ENCODE data around the gene CEP350.
A peak's percentile ranks its signal among the peaks of the same experiment; 100 is the strongest.

CEP350 gene, protein sequence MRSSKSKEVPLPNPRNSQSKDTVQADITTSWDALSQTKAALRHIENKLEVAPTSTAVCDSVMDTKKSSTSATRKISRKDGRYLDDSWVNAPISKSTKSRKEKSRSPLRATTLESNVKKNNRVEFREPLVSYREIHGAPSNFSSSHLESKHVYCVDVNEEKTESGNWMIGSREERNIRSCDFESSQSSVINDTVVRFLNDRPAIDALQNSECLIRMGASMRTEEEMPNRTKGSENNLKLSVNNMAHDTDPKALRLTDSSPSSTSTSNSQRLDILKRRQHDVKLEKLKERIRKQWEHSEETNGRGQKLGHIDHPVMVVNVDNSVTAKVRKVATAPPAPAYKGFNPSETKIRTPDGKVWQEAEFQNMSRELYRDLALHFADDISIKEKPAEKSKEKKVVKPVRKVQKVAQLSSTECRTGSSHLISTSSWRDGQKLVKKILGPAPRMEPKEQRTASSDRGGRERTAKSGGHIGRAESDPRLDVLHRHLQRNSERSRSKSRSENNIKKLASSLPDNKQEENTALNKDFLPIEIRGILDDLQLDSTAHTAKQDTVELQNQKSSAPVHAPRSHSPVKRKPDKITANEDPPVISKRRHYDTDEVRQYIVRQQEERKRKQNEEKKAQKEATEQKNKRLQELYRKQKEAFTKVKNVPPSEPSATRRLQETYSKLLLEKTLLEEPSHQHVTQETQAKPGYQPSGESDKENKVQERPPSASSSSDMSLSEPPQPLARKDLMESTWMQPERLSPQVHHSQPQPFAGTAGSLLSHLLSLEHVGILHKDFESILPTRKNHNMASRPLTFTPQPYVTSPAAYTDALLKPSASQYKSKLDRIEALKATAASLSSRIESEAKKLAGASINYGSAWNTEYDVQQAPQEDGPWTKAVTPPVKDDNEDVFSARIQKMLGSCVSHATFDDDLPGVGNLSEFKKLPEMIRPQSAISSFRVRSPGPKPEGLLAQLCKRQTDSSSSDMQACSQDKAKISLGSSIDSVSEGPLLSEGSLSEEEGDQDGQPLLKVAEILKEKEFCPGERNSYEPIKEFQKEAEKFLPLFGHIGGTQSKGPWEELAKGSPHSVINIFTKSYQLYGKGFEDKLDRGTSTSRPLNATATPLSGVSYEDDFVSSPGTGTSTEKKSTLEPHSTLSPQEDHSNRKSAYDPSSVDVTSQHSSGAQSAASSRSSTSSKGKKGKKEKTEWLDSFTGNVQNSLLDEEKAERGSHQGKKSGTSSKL (N-terminal part only)

DNA sequence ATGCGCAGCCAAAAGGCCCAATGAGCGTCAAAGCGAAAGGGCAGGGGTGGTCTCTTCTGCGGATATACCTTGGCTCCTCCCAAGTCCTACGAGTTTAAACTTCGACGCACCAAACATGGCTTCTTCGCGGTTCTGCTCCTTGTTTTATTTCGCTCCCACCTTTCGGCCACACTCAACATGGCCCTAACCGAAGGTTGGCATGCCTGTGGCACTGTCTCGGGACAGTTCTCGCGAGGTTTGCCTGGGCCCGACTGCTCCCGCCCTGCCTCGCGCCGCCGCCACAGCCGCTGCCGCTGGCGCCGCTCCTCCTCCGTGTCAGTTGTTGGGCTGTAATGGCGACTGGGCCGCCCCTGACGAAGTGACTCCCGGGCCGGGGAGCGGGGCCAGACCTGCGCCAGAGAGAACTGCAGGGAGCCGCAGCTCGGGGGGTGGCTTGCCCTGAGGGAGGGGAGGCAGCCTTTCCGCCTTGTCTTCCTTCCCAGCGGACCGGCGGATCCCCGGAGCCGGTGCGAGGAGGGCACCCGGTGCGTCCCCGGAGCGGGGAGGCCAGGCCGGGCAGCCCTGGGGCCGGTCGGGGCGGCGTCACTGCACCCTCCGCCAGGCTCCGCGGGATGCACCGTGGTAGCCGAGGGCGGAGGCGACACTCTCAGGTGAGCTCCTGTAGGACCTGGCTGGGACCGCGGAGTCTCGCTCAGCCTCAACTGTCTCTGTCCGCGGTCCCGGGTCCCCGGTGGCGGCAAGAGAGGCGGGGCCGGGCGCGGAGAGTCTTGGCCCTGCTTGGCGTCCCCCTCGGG, at the start of gene CEP350:
Gene CEP350 (plus strand): TSS at position 318 of the 794 bp plus-strand sequence. CDS start 31,372 bp downstream, outside the sequence.
- peak; percentile 88 to 95 (median 94) for DNase-seq

DNA sequence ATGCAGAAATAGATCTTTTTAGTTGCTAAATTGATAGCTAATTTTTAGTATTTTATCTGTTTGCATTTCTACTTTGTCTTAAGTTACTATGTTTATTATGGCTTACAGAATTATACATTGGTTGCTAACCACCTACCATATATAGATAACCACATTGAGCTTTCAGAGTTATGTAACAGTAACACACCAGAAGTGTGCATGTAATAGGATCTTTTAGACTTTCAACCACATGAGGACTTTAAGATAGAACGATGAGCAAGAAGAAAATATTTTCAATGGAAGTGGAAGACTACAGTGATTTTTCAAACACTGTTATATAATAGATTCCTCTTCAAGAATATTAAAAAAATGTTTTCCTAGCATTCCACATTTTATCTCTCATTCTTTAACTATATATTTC, 43.7 kb upstream of the CEP350 start:
- no peak for DNase-seq

DNA sequence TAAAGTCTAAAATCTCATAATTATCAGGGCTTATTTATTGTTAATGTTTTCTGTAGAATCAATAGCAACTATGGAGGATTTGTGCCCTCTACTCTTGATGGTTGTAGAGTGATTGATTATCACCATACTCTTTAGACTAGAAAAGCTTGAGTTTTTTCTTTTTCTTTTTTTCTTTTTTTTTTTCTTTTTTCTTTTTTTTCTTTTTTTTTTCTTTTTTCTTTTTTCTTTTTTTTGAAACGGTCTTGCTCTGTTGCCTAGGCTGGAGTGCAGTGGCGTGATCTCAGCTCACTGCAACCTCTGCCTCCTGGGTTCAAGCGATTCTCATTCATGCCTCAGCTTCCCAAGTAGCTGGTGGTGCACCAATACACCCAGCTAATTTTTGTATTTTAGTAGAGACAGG, 42.8 kb upstream of the CEP350 start:
- DNase-seq: no peak

GRCh38 chr1:179917601-179918429, 36.8 kb upstream of the CEP350 start:
- DNase-seq: no peak

GRCh38 chr1:179921472-179921871, 33.1 kb upstream of the CEP350 start:
- no peak for DNase-seq

DNA sequence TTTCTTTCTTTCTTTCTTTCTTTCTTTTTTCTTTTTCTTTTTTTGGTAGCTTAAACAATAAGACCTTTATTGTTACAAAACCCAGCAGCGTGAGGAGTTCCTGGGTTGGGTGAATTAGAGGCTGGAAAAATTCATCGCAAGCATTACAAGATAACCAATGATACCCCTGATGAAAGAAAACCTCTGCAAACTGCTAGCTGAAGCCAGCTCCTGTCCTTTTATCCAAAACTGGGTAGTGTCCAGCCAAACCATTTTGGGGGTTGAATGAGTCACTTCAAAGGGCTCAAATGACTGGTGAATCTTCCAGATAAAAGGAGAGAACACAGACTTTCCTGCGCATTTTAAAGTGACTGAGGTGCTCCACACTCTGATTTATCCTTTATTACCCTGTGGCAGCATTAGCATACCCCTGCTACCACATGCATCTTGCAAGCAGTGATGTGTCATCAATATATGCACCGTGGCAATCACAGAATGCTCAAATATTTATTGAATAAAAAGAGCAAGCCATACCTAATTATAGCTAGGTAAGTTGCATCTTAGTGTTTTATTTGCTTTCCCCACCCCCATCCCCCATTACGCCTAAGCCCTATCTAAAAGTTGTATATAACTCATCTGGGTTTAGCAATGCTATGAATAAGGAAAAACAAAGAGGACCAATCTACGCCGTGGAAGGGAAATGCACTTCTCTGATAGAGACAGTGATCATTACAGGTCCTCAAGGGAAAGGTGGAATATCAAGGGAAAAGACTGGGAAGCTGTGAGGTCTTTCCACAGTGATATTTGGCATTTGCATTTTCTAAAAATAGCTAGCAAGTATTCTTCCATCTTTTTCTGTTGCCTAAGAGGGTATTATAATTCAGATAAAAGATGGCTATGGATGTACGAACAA, 32.4 kb upstream of the CEP350 start:
- DNase-seq: no peak

DNA sequence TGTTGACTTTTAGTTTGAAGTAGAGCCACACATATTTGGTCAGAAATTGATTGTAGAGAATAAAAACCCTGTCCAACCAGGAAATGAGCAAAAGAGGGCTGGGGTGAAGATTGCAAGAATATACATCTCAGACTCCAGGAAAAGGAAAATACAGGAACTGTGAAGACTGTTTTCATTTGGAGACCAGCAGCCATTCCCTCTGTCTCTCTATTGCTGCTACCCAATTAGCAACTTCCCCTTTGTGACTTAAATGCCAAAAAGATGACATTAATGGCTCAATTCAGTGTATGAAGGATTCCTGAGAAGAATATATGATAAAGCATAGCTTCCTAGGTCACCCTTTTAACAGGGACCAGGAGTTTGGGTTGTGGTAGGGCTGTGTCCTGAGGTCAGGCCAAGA, 31.6 kb upstream of the CEP350 start:
- DNase-seq: no peak

DNA sequence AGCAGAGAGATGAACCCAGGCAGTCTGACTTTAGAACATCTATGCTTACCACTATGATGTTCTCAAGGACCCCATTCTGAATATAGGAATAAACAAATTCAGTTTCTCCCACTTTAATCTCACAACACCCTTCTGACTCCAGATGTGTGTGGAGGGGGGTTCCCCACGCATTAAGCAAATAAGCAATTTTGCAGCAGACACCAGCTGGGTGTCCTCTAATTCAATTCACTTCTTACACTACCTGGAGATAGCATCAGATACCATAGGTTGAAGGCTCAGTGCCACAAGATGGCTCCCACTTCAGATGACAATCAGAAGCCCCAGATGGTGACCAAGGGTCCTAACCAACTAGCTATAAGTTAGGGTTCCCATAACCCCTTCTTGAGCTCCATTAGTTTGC, 30.3 kb upstream of the CEP350 start:
- DNase-seq: no peak

DNA sequence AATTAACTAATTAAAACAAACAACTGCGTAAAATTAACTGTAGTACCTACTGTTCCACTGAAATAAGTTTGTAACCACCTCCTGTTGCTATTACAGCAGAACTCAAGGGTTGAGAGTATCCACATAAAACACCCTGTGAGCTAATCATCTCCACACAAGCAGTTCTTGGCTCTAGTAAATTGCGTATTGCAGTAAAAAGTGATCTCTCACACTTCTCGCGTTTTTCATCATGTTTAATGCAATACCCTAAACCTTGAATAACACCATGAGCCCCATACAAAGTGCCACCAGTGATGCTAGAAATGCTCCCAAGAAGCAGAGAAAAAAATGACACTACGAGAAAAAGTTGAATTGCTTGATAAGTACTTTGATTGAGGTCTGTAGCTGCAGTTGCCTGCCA, 29.3 kb upstream of the CEP350 start:
- DNase-seq: no peak

GRCh38 chr1:179925922-179926849, 28.4 kb upstream of the CEP350 start:
- DNase-seq: no peak

GRCh38 chr1:179926850-179927205, 27.8 kb upstream of the CEP350 start:
- DNase-seq: no peak

GRCh38 chr1:179929955-179930798, 24.4 kb upstream of the CEP350 start:
- DNase-seq: no peak

DNA sequence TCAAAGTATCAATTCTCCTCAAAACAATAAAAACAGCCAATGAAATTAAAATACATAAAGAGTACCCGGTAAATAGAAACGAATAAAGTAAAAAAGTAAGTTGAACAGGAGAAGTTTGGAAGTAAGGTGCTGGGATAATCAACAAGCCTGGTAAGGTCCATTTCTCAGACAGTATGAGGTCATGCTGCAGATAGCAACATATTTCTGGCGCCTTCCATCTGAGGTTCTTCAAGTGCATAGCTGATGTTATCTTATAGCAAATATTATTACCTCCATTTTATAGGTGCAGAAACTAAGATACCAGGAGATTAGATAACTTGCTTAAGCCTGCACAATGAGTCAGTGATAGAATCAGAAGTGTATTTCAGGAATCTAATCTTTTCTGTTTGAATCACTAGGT, 23.7 kb upstream of the CEP350 start:
- no peak for DNase-seq

DNA sequence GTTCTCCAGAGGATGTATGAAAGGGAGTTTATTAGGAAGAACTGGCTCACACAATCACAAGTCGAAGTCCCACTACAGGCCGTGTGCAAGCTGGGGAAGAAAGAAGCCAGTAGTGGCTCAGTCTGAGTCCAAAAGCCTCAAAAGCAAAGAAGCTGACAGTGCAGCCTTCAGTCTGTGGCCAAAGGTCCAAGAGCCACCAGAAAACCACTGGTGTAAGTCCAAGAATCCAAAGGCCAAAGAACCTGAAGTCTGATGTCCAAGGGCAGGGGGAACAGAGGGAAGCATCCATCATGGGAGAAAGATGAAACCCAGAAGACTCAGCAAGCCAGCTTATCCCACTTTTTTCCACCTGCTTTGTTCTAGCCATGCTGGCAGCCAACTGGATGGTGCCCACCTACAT, 21.4 kb upstream of the CEP350 start:
- DNase-seq: no peak

- DNase-seq: no peak
Observed at GRCh38 chr1:179935909-179936496, 18.6 kb upstream of the CEP350 start.

DNA sequence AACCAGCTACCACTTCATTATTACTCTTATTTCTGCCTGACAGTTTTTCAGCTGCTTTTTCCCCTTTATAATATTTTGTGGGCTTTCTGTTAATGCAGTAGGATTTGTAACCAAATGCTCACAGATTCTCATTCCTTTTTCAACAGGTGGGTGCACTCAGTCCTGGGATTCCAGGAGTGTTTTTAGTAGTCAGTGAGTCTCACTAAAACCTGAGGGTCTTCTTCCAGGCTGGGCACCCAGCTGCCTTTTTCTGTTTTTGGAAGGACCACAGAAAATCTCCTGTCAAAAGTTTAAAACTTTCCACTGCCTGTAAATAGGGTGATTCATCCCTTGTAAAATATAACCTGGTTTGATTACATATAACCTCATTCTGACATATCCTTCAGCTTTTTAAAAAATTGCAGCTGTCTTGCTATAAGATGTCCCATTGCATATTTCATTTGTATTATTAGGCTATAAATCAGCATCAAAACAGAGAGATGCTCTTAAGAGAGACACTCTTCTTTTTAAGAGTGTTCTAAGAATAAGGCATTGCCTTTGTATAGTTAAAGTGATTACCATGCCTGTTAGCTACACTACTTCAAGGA, 16.8 kb upstream of the CEP350 start:
- no peak for DNase-seq

DNA sequence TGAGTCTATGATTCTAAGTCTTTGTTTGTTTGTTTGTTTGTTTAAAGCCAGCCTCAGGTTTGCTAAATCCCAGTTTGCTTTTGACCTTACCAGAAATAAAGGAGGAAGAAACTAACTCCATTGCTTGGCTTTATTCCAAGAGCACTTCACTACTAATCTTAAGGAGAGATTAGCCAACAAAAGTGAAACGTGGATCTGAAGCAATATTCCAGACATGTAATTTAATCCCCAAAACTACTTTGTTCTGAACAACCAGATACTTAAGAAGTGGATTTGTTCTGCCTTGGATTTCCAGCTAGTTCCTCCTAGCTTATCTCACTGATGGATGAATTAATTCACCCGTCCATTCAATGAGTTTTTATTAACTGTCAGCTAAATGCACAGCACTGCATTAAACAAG, 15.9 kb upstream of the CEP350 start:
- DNase-seq: no peak

DNA sequence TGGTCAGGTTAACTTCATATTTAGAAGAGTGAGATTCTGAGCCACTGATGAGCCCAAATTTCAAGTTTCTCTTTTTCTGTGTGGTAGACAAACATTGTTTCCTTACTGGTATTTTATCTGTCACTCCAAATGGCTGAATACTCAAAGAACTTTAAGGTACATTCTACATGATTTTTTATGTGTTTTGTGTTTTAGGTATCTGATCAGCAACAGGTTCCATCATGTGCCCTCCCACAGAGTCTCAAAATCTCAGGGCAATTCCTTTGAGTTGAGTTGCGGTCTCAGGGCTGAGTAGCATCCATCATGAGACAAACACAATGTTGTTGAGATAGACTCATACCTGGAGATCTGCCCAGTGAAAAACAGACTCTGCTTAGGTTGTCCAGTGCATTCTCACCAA, 14.7 kb upstream of the CEP350 start:
- DNase-seq: no peak
